ENCODE measurements around the gene ITGB5.
A peak's percentile ranks its signal among the peaks of the same experiment; 100 is the strongest.

The ITGB5 gene

DNA sequence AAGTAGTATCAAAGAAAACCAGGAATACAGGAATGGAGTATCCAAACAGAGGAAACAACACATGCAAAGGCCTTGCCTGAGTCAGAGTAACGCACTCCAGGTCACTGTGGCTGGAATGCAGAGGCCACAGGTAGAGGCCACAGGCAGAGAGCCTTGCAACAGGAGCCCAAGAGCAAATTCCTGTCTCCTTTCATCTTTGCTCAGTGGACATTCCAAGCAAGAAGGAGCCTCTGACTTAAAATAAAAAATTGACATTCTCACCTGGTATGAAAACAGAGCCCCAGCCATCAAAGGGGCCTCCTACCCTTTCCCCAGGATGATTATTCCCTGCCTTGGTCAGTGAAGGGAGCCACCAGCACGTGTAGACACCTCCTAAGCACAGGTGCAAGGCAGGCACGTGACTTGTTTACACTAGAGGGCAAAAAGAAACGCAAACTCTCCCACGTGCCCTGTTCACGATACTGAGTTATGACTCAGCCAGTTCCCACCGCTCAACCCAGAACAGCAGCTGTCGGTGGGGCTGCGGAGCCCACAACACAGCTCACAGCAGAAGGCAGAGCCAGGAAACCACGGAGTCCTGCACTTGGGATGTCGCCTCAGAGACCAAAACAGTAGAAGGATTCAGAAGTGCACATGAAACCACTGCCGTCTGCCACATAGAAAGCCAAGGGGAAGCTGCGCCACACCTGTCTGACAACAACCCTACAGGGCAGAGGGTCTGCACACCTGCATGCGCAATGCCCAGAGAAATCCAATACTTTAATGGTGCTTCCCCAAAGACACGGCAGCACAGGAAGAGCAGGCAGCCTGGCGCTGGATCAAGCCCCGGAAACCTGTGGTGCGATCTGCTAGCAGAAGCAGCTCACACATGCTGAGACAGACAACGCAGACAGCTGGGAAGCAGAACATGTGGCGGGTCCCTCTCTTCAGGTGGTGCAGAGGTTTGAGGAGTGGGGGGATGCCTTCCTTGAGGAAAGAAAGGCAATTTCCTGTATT lies 52.1 kb downstream of the ITGB5 start:
- TF ChIP-seq ZBTB7A (IDR thresholded peaks at IDR 0.05; ENCODE audit: low read depth) = no peak
- peak; percentile 24; the same call in 1 of the 2 replicates for TF ChIP-seq TEAD4 (IDR thresholded peaks at IDR 0.05)
- no peak for TF ChIP-seq NFIC (IDR thresholded peaks at IDR 0.05)
- TF ChIP-seq YY1 (IDR thresholded peaks at IDR 0.05; ENCODE audit: low read depth) = no peak

DNA sequence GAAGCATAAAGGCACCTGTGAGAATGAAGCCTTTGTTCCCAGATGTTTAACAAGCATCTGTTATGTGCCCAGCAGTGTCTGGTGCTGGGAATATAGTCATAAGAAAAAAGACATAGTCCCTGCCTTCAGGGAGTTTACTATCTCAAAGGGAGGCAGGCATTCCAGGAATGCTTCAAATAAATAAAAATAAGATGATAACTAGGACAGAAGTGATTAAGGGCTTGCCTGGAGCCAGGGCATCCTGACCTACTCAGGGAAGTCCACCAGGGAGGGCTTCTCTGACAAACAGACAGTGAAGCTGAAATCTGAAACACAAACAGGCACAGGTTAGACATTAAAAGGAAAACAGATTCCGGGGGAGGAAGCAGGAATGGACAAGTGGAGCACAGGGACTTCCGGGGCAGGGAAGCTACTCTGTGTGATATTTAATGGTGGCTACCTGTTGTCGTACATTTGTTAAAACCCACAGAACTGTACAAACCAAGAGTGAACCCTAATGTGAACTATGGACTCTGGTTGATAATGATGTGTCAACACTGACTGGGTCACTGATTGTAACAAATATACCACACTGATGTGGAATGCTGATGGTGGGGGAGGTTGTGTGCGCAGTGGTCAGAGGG lies 53.3 kb downstream of the ITGB5 start:
- TF ChIP-seq TEAD4 (IDR thresholded peaks at IDR 0.05) (no peak), TAF1 (IDR thresholded peaks at IDR 0.05; ENCODE audit: low read depth) (no peak), RAD21 (IDR thresholded peaks at IDR 0.05; ENCODE audit: low read depth) (no peak), CEBPB (IDR thresholded peaks at IDR 0.05) (no peak), YY1 (IDR thresholded peaks at IDR 0.05; ENCODE audit: low read depth) (no peak), CREB1 (IDR thresholded peaks at IDR 0.05; ENCODE audit: low read depth) (no peak), EP300 (IDR thresholded peaks at IDR 0.05; ENCODE audit: borderline replicate concordance) (no peak), FOXM1 (IDR thresholded peaks at IDR 0.05; ENCODE audit: borderline replicate concordance, low read depth) (no peak), ZBTB7A (IDR thresholded peaks at IDR 0.05; ENCODE audit: low read depth) (no peak), EGR1 (IDR thresholded peaks at IDR 0.05) (no peak), TCF12 (IDR thresholded peaks at IDR 0.05; ENCODE audit: low read depth) (no peak), NFIC (IDR thresholded peaks at IDR 0.05) (no peak)
- TF ChIP-seq, protein P1, sequence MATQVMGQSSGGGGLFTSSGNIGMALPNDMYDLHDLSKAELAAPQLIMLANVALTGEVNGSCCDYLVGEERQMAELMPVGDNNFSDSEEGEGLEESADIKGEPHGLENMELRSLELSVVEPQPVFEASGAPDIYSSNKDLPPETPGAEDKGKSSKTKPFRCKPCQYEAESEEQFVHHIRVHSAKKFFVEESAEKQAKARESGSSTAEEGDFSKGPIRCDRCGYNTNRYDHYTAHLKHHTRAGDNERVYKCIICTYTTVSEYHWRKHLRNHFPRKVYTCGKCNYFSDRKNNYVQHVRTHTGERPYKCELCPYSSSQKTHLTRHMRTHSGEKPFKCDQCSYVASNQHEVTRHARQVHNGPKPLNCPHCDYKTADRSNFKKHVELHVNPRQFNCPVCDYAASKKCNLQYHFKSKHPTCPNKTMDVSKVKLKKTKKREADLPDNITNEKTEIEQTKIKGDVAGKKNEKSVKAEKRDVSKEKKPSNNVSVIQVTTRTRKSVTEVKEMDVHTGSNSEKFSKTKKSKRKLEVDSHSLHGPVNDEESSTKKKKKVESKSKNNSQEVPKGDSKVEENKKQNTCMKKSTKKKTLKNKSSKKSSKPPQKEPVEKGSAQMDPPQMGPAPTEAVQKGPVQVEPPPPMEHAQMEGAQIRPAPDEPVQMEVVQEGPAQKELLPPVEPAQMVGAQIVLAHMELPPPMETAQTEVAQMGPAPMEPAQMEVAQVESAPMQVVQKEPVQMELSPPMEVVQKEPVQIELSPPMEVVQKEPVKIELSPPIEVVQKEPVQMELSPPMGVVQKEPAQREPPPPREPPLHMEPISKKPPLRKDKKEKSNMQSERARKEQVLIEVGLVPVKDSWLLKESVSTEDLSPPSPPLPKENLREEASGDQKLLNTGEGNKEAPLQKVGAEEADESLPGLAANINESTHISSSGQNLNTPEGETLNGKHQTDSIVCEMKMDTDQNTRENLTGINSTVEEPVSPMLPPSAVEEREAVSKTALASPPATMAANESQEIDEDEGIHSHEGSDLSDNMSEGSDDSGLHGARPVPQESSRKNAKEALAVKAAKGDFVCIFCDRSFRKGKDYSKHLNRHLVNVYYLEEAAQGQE (IDR thresholded peaks at IDR 0.05; ENCODE audit: low read depth) = no peak
- TF ChIP-seq, protein P2, sequence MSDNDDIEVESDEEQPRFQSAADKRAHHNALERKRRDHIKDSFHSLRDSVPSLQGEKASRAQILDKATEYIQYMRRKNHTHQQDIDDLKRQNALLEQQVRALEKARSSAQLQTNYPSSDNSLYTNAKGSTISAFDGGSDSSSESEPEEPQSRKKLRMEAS (IDR thresholded peaks at IDR 0.05) = no peak
- TF ChIP-seq, protein P3, sequence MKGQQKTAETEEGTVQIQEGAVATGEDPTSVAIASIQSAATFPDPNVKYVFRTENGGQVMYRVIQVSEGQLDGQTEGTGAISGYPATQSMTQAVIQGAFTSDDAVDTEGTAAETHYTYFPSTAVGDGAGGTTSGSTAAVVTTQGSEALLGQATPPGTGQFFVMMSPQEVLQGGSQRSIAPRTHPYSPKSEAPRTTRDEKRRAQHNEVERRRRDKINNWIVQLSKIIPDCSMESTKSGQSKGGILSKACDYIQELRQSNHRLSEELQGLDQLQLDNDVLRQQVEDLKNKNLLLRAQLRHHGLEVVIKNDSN (IDR thresholded peaks at IDR 0.05) = no peak

DNA sequence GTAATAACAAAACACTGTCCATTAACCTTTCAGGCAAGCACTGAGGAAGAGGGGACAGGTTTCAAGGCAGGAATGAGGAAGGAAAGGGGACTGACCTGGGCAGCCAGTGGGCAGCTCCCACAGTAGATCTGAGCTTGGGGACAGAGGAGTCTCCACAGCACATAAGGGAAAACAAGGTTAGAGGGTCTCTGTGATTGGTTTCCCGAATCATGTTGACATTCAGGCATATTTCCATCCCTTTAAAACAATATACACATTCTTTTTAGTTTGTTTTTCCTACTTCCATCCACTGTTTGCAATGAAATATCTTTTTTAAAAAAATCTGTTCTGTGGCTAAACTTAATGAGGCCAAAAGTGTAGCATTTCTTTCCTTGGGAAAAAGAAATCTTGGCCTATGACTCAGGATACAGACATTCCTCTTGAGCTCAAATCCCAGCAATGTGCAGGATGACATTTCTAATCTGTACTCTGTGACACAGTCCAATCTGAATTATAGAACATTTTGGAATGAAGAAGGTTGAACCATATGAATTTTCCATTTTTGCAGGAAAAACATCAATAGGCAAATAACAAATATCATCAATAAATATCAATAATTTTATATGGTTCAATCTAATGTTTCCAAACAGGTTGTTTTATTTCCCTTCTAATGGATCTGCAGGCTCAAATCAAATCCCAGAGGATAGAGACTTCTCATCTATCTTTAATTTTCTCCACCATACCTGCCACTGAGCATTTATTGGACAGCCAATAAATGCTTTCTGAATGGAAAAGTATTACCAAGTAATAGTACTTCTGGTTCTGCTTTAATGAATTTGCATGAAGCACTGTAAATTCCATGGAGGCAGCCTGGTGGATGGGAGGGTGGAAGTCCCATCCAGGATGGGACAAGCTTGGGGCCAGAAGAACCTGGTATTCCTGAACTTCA lies 54.1 kb downstream of the ITGB5 start:
- TF ChIP-seq, protein P2 (IDR thresholded peaks at IDR 0.05) = no peak
- TF ChIP-seq, protein P3 (IDR thresholded peaks at IDR 0.05) = no peak
- TF ChIP-seq, protein P1 (IDR thresholded peaks at IDR 0.05; ENCODE audit: low read depth) = no peak
- TF ChIP-seq YY1 (IDR thresholded peaks at IDR 0.05; ENCODE audit: low read depth) = no peak
- no peak for TF ChIP-seq FOXM1 (IDR thresholded peaks at IDR 0.05; ENCODE audit: borderline replicate concordance, low read depth)
- no peak for TF ChIP-seq TAF1 (IDR thresholded peaks at IDR 0.05; ENCODE audit: low read depth)
- no peak for TF ChIP-seq CREB1 (IDR thresholded peaks at IDR 0.05; ENCODE audit: low read depth)
- no peak for TF ChIP-seq CEBPB (IDR thresholded peaks at IDR 0.05)
- no peak for TF ChIP-seq EGR1 (IDR thresholded peaks at IDR 0.05)
- TF ChIP-seq ZBTB7A (IDR thresholded peaks at IDR 0.05; ENCODE audit: low read depth) = no peak
- no peak for TF ChIP-seq TCF12 (IDR thresholded peaks at IDR 0.05; ENCODE audit: low read depth)
- TF ChIP-seq RAD21 (IDR thresholded peaks at IDR 0.05; ENCODE audit: low read depth) = no peak
- no peak for TF ChIP-seq EP300 (IDR thresholded peaks at IDR 0.05; ENCODE audit: borderline replicate concordance)
- TF ChIP-seq NFIC (IDR thresholded peaks at IDR 0.05) = no peak
- TF ChIP-seq TEAD4 (IDR thresholded peaks at IDR 0.05) = no peak

DNA sequence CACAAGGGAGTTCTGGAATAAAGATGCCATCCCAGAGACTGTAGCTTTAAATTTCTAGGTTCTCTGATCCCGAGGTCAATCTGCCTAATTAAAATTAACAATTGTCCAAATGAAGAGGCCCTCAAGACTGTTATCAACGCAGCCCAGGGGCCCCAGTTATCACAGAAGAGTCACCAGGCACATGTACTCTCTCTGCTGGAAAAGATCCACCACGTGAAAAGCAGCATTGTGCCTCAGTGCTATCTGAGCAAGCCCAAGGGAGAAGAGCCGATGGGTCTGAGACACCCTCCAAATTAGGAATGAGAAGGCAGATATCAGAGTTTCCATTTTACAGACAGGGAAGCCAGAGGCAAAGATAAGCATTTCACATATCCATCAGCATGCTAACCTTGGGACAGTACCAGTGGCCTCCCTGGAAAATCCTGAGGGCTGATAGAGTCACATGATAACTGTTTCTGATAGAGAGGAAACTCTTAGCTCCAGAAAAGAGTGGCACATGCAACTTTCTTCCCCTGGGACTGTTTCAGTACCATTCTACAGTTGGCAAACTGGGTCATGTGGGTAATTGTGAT lies 55.5 kb downstream of the ITGB5 start:
- TF ChIP-seq NFIC (IDR thresholded peaks at IDR 0.05) (no peak), TCF12 (IDR thresholded peaks at IDR 0.05; ENCODE audit: low read depth) (no peak), CREB1 (IDR thresholded peaks at IDR 0.05; ENCODE audit: low read depth) (no peak), EP300 (IDR thresholded peaks at IDR 0.05; ENCODE audit: borderline replicate concordance) (no peak), ZBTB7A (IDR thresholded peaks at IDR 0.05; ENCODE audit: low read depth) (no peak), YY1 (IDR thresholded peaks at IDR 0.05; ENCODE audit: low read depth) (no peak), FOXM1 (IDR thresholded peaks at IDR 0.05; ENCODE audit: borderline replicate concordance, low read depth) (no peak)
- TF ChIP-seq, protein P3 (IDR thresholded peaks at IDR 0.05) = no peak
- TF ChIP-seq, protein P2 (IDR thresholded peaks at IDR 0.05) = no peak
- TF ChIP-seq, protein P1 (IDR thresholded peaks at IDR 0.05; ENCODE audit: low read depth) = no peak

Measured in Ishikawa (cell line).